HuH-7 (cell line): ENCODE measurements around the gene ST6GAL1.
"Not testable (repeated sequence)": the region's sequence is repeated elsewhere in the genome, so short reads cannot be mapped to it uniquely, and the experiment has no call there.

Experiments
- DNase-seq: peaks from one replicate; pipeline ENCODE4 v3.0.0; 2011; ENCODE audit warnings: low spot score

The ST6GAL1 gene

DNA sequence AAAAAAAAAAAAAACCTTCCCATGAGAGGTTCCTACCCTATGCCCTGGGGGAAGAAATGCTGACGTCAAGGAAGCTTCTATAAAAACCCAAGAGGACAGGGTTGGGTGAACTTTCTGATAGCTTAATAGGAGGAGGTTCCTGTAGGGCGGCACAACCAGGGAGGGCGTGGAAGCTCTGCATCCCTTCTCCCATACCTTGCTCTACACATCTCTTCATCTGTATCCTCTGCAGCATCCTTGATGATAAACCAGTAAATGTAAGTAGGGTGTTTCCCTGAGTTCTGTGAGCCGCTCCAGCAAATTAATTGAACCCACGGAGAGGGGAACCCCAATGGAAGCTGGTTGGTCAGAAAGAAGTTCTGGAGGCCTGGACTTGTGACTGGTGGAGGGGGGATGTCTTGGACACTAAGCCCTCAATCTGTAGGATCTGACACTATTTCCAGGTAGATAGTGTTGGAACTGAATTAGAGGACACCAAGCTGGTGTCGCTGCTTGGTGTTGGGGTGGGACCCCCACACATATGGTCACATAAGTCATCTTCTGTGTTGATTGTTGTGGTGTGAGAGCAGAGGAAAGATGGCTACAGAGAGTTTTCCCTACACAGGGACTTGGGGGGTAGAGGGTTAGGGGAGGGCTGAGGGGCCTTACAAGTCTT lies 91.5 kb downstream of the ST6GAL1 start:
- DNase-seq: no peak

DNA sequence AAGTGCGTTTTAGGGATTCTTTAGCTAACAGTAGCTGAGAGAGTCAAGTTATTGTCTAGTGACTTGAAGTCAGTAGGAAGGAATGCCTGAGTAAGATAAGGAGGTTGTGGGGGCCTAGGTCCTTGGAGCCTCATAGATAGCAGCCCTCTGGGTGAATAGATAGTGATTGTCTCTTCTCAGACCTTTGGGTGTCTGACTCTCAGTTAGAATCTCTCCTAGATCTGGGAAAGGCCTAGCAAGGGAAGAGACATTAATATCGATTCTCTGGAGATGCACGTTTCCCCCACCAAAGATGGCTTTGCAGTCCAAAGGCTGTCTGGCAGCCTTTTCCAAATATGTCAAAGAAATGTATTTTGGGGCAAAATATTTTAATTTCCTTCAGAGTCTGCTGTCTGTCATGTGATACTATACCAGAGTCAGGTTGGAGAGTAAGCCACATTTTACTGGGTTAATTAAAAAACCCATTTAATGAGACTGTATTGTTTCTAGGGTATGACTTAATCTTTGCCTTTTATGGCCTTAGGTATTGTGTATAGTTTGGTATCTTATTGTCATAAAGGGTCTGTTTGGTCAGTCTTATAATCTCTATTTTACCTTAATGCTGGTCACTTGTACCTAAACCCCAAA lies 92.2 kb downstream of the ST6GAL1 start:
- no peak for DNase-seq

- not testable (repeated sequence) for DNase-seq
Observed at GRCh38 chr3:187023340-187023739, 93.0 kb downstream of the ST6GAL1 start.

- no peak for DNase-seq
Observed at GRCh38 chr3:187024536-187025226, 94.4 kb downstream of the ST6GAL1 start.

- DNase-seq: no peak
Observed at GRCh38 chr3:187025254-187025655, 94.9 kb downstream of the ST6GAL1 start.

GRCh38 chr3:187025656-187026316 lies 95.5 kb downstream of the ST6GAL1 start:
- DNase-seq: no peak

DNA sequence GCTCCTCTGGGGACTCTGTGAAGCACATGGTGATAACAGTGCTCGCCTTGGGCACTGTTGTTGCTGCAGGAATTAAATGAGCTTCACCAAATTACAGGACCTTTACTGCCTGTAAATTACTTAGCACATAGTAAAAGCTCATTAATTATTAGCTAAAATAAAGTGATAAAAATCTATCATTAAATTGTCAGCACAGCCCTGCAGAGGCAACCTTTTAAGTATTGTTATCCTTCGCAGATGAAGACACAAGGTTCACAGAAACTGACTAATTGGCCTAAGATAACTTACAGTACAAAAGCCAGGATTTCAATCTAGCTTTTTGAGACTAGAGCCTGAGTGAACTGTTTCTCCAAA lies 96.0 kb downstream of the ST6GAL1 start:
- DNase-seq: no peak

DNA sequence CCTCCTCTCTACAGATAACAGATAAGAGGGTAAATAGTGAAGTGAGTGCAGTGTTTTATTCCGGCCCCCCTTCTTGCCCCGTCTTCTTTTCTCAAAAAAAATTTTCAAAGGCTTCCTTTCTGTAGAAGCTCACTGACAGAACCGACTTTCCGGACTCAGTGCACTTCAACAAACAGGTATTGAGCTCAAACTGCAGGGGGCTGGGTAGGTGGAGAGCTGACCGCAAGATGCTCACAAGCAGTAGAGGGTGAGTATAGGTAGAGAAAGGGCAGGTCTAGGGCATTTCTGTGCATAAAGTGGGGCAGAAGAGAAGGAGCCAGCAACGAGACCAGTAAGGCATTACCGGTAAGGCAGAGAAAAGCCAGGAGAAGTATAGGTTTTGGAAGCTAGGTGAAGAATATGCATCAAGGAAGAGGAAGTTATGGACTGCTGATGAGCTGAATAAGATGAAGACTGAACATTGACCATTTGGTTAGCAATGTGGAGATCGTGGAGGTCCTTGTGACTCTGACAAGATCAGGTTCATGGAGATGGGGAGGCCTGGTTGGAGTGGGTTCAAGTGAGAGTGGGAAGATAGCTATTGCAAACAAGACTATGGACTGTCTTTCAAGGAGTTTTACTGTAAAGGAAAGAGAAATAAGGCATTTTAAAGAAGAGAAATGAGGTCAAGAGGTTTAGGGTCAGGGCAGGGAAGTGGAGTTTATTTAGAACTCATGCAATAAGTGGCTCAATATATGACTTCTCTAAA lies 97.4 kb downstream of the ST6GAL1 start:
- no peak for DNase-seq

DNA sequence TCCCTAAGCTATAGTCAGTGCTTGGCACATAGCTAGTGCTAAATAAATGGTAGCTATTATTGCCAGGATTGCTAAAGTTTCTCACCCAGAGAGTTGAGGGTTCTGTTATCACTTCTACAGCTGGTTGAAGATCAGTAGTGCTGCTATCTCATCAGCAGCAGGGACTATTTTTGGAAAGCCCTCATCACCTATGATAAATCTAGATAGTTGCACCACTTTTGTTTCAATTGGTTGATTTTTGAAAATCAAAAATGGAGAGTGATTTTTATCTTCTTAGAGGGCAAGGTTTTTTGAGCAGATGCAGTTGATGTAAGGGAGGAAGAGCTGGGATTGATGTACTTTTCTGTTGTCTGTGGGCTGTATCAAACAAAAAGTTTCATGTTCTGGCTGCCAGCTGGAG lies 101.6 kb downstream of the ST6GAL1 start:
- no peak for DNase-seq

DNA sequence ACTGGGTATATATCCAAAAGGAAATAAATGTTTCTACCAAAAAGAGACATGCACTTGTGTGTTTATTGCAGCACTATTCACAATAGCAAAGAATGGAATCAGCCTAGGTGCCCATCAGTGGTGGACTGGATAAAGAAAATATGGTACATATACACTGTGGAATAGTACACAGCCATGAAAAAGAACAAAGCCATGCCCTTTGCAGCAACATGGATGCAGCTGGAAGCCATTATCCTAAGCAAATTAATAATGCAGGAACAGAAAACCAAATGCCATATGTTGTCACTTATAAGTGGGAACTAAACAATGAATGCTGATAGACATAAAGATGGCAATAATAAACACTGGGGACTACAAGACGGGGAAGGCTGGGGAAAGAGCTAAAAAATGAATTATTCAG lies 106.1 kb downstream of the ST6GAL1 start:
- DNase-seq: no peak

DNA sequence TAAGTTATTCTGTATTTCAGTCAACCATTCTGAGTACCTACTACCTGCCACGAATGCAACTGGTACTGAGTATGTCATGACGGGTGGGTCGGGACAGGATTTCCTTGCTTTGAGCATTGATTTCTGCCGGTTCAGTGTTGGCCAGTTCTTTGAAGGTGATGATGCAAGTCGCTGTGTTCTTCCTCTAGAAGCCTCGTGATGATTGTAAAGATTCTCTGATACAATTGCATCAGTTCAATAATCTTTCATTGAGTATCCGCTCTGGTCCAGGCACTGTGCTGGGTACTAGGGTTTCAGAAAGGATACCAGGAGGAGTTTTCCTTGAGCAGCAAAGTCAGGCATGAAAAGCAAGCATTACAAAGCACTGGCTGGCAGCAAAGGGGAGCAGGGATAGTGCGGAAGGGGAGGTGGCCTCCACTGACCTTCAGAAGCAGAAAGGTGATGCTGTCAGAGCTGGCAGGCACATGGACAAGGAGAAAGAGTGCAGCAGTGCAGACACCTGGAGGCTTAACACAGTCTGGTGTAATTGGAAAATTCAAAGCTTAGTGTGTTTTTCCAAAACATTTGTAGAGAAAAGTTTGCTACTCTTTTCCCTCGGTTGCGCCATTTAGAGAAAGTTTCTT lies 108.9 kb downstream of the ST6GAL1 start:
- no peak for DNase-seq

DNA sequence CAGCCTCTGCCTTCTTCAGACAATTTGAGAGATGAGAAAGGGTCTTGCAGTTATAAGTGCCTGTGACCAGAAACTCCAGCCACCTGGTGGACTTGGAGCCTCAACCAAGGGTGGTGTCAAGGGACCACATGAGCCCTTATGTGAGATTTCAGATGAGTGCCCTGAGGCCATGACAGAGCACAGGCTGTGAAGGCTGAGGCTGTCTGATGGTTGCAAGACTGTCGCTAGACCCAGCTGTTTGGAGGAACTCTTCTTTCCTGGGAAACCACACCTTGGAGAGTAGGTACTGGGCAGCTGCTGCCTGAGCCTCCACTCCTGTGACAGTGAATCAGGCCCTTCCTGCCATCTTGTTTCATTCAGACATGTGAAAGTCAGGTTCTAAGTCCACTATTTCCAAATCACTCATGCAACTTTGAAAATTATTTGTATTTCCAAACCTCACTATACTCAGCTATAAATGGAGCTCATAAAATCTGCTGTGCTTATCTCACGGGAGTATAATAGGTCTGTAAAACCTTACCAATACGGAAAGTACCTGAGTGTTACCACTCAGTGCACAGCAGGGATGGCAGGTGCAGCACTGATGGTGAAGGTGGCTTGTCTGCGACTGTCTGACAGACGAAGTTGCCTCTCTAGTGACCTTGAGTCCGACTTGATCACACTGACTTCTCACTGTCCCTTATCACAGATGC lies 109.5 kb downstream of the ST6GAL1 start:
- DNase-seq: no peak

GRCh38 chr3:187040516-187041361 lies 110.4 kb downstream of the ST6GAL1 start:
- no peak for DNase-seq

DNA sequence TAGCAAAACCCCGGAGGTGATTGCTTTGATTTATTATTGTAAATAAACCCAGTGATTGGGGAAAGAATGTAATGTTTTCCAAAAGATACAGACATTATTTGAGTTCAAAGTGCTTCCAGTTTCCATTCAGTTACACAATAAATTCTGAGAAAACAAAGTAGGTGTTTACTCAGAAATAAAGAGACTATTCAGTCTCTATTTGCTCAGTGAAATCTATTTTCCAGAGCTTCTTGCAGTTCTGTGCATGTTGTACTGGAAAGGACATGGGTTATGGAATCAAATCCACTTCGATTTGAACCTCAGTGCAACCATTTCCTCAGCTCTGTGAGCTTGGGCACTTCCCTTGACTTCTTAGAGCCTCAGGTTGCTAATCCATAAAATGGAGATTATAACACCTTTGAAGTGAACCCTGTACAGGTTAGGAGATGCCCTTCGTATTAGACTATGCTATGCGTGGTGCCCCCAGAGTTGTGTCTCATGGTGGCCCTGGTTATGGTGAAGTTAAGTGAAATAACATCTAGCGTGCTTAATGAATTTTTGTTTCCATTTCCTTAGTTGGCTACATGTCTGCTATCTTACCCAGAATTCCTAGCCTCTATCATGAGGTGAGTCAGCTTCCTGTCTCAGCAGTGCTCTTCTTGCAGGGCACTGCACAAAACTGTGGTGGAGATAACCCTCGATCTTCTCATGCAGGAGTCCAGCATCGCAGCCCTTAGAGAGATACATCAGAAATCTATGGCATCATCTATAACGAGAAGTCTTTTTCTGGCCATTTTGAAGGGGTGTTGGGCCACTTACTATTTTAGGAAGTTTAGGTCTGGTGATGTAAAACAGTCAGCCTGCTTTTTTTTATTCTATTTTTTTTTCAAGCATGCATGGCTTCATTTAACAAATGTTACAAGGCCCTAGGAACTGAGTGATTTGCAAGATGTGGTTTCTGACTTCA lies 111.3 kb downstream of the ST6GAL1 start:
- DNase-seq: no peak

- no peak for DNase-seq
Observed at GRCh38 chr3:187042346-187042745, 112.0 kb downstream of the ST6GAL1 start.

DNA sequence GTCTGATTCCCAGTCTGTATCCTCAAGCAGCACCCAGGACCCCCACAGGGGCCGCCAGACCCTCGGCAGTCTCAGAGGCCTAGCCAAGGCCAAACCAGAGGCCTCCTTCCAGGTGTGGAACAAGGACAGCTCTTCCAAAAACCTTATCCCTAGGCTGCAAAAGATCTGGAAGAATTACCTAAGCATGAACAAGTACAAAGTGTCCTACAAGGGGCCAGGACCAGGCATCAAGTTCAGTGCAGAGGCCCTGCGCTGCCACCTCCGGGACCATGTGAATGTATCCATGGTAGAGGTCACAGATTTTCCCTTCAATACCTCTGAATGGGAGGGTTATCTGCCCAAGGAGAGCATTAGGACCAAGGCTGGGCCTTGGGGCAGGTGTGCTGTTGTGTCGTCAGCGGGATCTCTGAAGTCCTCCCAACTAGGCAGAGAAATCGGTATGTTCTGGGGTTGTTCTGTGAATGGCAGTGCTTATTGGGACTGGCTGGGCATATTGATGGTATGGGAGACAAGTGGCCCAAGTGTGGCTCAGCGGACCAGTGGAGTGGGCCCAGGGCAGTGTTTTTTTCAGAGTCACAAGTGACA lies 112.6 kb downstream of the ST6GAL1 start:
- DNase-seq: no peak

DNA sequence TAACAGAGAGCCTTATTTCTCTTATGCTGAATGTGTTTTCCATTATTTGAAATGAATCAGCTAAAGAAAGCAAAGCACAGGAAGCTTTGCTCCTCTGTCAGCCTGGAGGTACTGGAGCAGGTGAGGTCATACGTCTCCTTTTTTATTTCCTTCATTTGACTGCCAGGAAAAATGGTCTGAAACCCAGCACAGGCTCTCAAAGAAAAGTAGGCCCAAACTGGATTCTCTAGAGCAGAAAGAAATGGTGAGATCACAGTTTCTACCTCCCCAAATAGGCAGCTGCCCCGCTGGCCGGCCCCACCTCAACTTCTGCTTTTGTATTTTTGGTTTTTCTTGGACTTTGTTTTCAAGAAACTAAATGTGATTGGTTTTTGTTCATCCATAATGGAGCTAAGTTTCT lies 113.9 kb downstream of the ST6GAL1 start:
- DNase-seq: no peak

GRCh38 chr3:187044867-187045552 lies 114.7 kb downstream of the ST6GAL1 start:
- DNase-seq: no peak
